Myocyte (in vitro differentiated cells): ENCODE data around the gene INTS3. TPM values are rescaled to one million over a fixed set of nuclear protein-coding genes. Genes with fewer than 3 reads are reported as not detected.
"Not testable (repeated sequence)": the region's sequence is repeated elsewhere in the genome, so short reads cannot be mapped to it uniquely, and the experiment has no call there.

Experiments used
- DNase-seq: peaks from one replicate; pipeline ENCODE4 v3.0.0-alpha.2; 2012; ENCODE audit warnings: low read depth
- total RNA-seq: library from RNA; depleted of rRNA; stranded (reverse); fragments of >200 nt; gene quantifications from 2 replicates; pipeline ENCODE4 v1.2.3, GENCODE V29; 2014

Gene INTS3
- total RNA-seq, 1 donor from 2014 or later = 24.0 TPM

- no peak for DNase-seq
Observed at GRCh38 chr1:153705484-153705883, 22.4 kb upstream of the INTS3 start.

GRCh38 chr1:153711026-153711425 is 16.8 kb upstream of the INTS3 start:
- DNase-seq = no peak

GRCh38 chr1:153716211-153716610 is 11.6 kb upstream of the INTS3 start:
- DNase-seq = not testable (repeated sequence)

GRCh38 chr1:153717330-153717729 is 10.5 kb upstream of the INTS3 start:
- no peak for DNase-seq

- no peak for DNase-seq
Observed at GRCh38 chr1:153723687-153724086, 4.2 kb upstream of the INTS3 start.

GRCh38 chr1:153724634-153725033 is 3.2 kb upstream of the INTS3 start:
- not testable (repeated sequence) for DNase-seq

GRCh38 chr1:153728305-153729066 is 636 bp downstream of the INTS3 start:
- DNase-seq = peak; percentile 62

GRCh38 chr1:153730468-153730988 is 2.7 kb downstream of the INTS3 start:
- no peak for DNase-seq

GRCh38 chr1:153733970-153734369 is 6.1 kb downstream of the INTS3 start:
- DNase-seq = no peak

GRCh38 chr1:153734396-153735089 is 6.7 kb downstream of the INTS3 start:
- DNase-seq = no peak

- DNase-seq = no peak
Observed at GRCh38 chr1:153735090-153735420, 7.2 kb downstream of the INTS3 start.

GRCh38 chr1:153741986-153742385 is 14.1 kb downstream of the INTS3 start:
- DNase-seq = no peak

GRCh38 chr1:153742411-153743142 is 14.7 kb downstream of the INTS3 start:
- DNase-seq = peak; percentile 19

- no peak for DNase-seq
Observed at GRCh38 chr1:153745417-153745816, 17.6 kb downstream of the INTS3 start.

GRCh38 chr1:153746174-153746573 is 18.3 kb downstream of the INTS3 start:
- DNase-seq = no peak

- DNase-seq = no peak
Observed at GRCh38 chr1:153748903-153749302, 21.1 kb downstream of the INTS3 start.

- DNase-seq = peak; percentile 82
Observed at GRCh38 chr1:153749408-153750005, 21.7 kb downstream of the INTS3 start.

GRCh38 chr1:153750026-153750995 is 22.5 kb downstream of the INTS3 start:
- DNase-seq = no peak

- no peak for DNase-seq
Observed at GRCh38 chr1:153752072-153752471, 24.2 kb downstream of the INTS3 start.

GRCh38 chr1:153752571-153753195 is 24.8 kb downstream of the INTS3 start:
- no peak for DNase-seq
